GM12878 (cell line): Measurements from ENCODE around the gene ONECUT2. TPM values are rescaled to one million over a fixed set of nuclear protein-coding genes. Genes with fewer than 3 reads are reported as not detected.

Source experiments
- ATAC-seq: fragments of 200-7000 bp; cut with Tn5 transposase; 3 replicates; pipeline ENCODE4 v1.9.1; 2020; ENCODE audit warnings: mild to moderate bottlenecking, moderate library complexity
- BruUV-seq: library from RNA; stranded (reverse); fragments of 400-500 nt; replicated peaks from 2 replicates; lab custom pipeline; 2021; lab: Mats Ljungman, UMichigan
- CTCF ChIA-PET: fragments of 300-600 bp; sonication (Branson Sonifier 250); formaldehyde crosslinking; extraction: SDS; loops from one replicate; lab custom pipeline; 2021; ENCODE audit warnings: inconsistent platforms; lab: Yijun Ruan, JAX
- POLR2A ChIA-PET: fragments of 350-600 bp; formaldehyde crosslinking; extraction: SDS; loops from one replicate; lab custom pipeline; 2021; ENCODE audit warnings: inconsistent platforms; lab: Charles Lee
- RAD21 ChIA-PET: fragments of 300-600 bp; sonication (Branson Sonifier 250); formaldehyde crosslinking; loops from one replicate; lab custom pipeline; 2023; ENCODE audit warnings: antibody characterized with exemption; ENCODE audit not compliant: unreplicated experiment; lab: Charles Lee
- SMC1A ChIA-PET: fragments of 300-600 bp; sonication (Branson Sonifier 250); formaldehyde crosslinking; loops from one replicate; lab custom pipeline; 2023; ENCODE audit not compliant: unreplicated experiment, uncharacterized antibody; lab: Charles Lee
- DNase-seq: peaks from one replicate; pipeline ENCODE4 v3.0.0-alpha.2; 2011; ENCODE audit warnings: low read depth, low spot score
- FAIRE-seq: peaks from 3 replicates; lab custom pipeline; 2011; peaks lifted over from hg19 to GRCh38; lab: Jason Lieb, UNC
- H2AFZ ChIP-seq: 2 replicates; pipeline ENCODE4 v1.6.0; 2011; ENCODE audit warnings: low read depth, low read length, control low read depth; ENCODE audit not compliant: control insufficient read depth
- H3K27ac ChIP-seq: 2 replicates; pipeline ENCODE4 v1.5.1; 2011; ENCODE audit warnings: control low read depth; ENCODE audit not compliant: control insufficient read depth, insufficient read depth
- H3K27me3 ChIP-seq, 2 experiments: replicated peaks in 1 of 2; 2 replicates each; pipeline versions ENCODE4 v1.6.0 to v1.6.1; 2011; ENCODE audit warnings: low read length in 1 of 2; ENCODE audit not compliant: control insufficient read depth in 2 of 2, insufficient read depth in 2 of 2
- H3K36me3 ChIP-seq, 2 experiments: 2 replicates each; pipeline ENCODE4 v1.5.1; 2011; ENCODE audit warnings: low read length in 1 of 2; ENCODE audit not compliant: control insufficient read depth in 2 of 2, insufficient read depth in 2 of 2
- H3K4me1 ChIP-seq: 2 replicates; pipeline ENCODE4 v1.6.1; 2011; ENCODE audit warnings: mild to moderate bottlenecking, low read length, moderate library complexity, mixed read lengths; ENCODE audit not compliant: control insufficient read depth, insufficient read depth
- H3K4me2 ChIP-seq: 2 replicates; pipeline ENCODE4 v1.6.0; 2011; ENCODE audit warnings: control low read depth; ENCODE audit not compliant: control insufficient read depth, insufficient read depth
- H3K4me3 ChIP-seq: fragments of 200-600 bp; sonication (generic); 2 replicates; pipeline ENCODE4 v1.5.1; 2016
- H3K79me2 ChIP-seq: 2 replicates; pipeline ENCODE4 v1.6.0; 2011; ENCODE audit warnings: low read length; ENCODE audit not compliant: control insufficient read depth, insufficient read depth
- H3K9ac ChIP-seq: 2 replicates; pipeline ENCODE4 v1.8.0; 2011; ENCODE audit warnings: low read length, control low read depth, mixed read lengths; ENCODE audit not compliant: control insufficient read depth, insufficient read depth
- H3K9me3 ChIP-seq: replicated peaks from 3 replicates; pipeline ENCODE4 v1.5.1; 2011; ENCODE audit warnings: mild to moderate bottlenecking, low read length; ENCODE audit not compliant: control insufficient read depth, insufficient read depth
- H4K20me1 ChIP-seq: 2 replicates; pipeline ENCODE4 v1.6.0; 2011; ENCODE audit not compliant: control insufficient read depth, insufficient read depth
- ASH2L ChIP-seq: fragments of 300-600, 200-600 bp; sonication (generic); IDR thresholded peaks from 2 replicates; pipeline ENCODE4 v1.6.1; 2017; ENCODE audit warnings: low read depth, mild to moderate bottlenecking, borderline replicate concordance
- ETV6 ChIP-seq, 2 experiments: fragments of 450-650 bp in 1 of 2; IDR thresholded peaks in 1 of 2; conservative IDR thresholded peaks in 1 of 2; 2 replicates each; pipeline ENCODE4 v1.6.1; 2014; ENCODE audit warnings: antibody characterized with exemption in 1 of 2, borderline replicate concordance in 1 of 2, low read depth in 1 of 2, mild to moderate bottlenecking in 1 of 2, moderate library complexity in 1 of 2
- PML ChIP-seq: IDR thresholded peaks from 2 replicates; pipeline ENCODE4 v1.6.1; 2012; ENCODE audit warnings: low read length, inconsistent platforms
- RFX5 ChIP-seq: IDR thresholded peaks from 2 replicates; pipeline ENCODE4 v1.6.1; 2011; ENCODE audit warnings: low read depth, low read length, improper control_type of control experiment
- ZNF687 ChIP-seq: fragments of 450-650 bp; IDR thresholded peaks from 2 replicates; pipeline ENCODE4 v1.6.1; 2017; ENCODE audit warnings: mild to moderate bottlenecking, moderate library complexity
- WGBS: methylation state at CpG from one replicate; pipeline ENCODE4 v1.1.6; 2016; ENCODE audit warnings: low lambda C conversion rate; ENCODE audit not compliant: insufficient replicate concordance, insufficient coverage; ENCODE audit errors: missing lambda C conversion rate; 5-methylcytosine and 5-hydroxymethylcytosine counted together
- in situ Hi-C: fragments of 300-500 bp; cut with MboI; formaldehyde crosslinking; loops from 9 replicates; pipeline ENCODE4 v1.14.3; 2018; ENCODE audit warnings: mixed read lengths
- intact Hi-C: fragments of 100-400 bp; cut with micrococcal nuclease; formaldehyde crosslinking; loops from one replicate; pipeline ENCODE4 v1.14.2; 2022; ENCODE audit not compliant: unreplicated experiment
- polyA plus RNA-seq, 11 experiments: library from polyadenylated mRNA; depleted of rRNA in 4 of 11; unstranded in 6 of 11; stranded (reverse) in 5 of 11; fragments of >200 nt; fragmentation: Nextera tagmentation in 4 of 11; fragmentation: Illumina TruSeq in 1 of 11; extraction: Ambion mirVana in 4 of 11; extraction: Trizol in 1 of 11; gene quantifications; 1 replicate in 1 of 11; 2 replicates in 10 of 11; pipeline versions ENCODE4 v1.2.1 to v1.2.3, GENCODE V29; 2011 to 2016; ENCODE audit warnings: inconsistent platforms in 2 of 11, missing spikeins in 2 of 11, low read depth in 1 of 11
- total RNA-seq, 4 experiments: library from RNA; depleted of rRNA in 3 of 4; stranded (reverse); fragments of >200 nt in 3 of 4; fragmentation: Illumina TruSeq in 1 of 4; extraction: Trizol in 1 of 4; gene quantifications; 2 replicates each; pipeline versions ENCODE4 v1.2.1 to v1.2.3, GENCODE V29; 2013 to 2021
- TF ChIP-seq, protein P1 (sequence below): fragments of 450-650 bp; formaldehyde crosslinking; IDR thresholded peaks from 2 replicates; pipeline ENCODE4 v1.5.0; 2022; ENCODE audit warnings: mild to moderate bottlenecking, missing genetic modification characterization

The ONECUT2 gene
- total and polyA plus RNA-seq, 10 of the 15 experiments (the other 5 are each of a cell fraction or from before 2014, with no cell fraction given) = 0.01 to 0.03 TPM; not detected in 8

DNA sequence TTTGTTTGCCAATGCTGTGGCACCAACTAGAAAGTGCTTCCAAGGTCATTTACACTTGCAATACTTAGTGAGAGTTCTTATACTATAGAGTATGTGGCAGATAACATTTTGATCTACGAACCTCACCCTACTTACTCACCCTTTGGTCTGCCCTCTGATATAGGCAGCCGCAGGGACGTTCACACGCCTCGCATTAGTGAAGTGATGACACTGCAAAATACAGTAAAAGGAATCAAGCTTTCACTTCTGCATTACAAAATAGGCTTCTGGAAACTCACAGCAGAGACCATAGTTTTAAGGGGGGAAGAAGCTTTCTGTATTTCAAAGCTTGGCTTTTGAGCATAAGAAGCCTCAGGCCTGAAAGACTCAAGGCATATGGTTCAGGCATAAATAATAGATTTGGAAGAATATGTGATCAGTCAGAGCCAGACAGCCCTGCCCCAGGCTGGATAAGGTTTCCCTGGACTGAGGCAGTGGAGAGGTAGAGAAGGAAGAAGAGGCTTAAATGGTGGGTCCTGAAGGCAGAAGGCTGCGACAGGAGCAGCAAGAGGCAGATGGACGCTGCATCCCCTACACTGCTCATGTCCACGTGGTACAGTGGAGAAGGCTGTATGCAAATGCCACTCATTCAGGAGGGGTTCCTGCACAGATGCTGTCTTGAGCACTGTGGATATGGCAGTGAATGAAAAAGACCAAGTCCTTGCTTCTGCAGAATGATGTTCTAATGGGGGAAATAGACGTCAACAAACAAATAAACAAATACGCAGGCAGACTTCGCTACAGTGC lies 88.2 kb downstream of the ONECUT2 start:
- intact Hi-C loops = no loop called here
- no peak for DNase-seq
- WGBS = 38% methylated on average over 11 of the region's 11 CpGs
- POLR2A ChIA-PET = no interaction called here
- H2AFZ ChIP-seq = no peak overlapping the region
- no peak overlapping the region for H3K27ac ChIP-seq
- SMC1A ChIA-PET = no interaction called here
- H3K27me3 ChIP-seq = peaks cover 0 to 3% of the 10 kb centered on the region in 2 experiments; a peak in 1 of 4 replicates
- H3K9me3 ChIP-seq = no peaks in the 10 kb centered on the region
- ATAC-seq = no peak
- no peaks in the 10 kb centered on the region for H3K4me1 ChIP-seq
- BruUV-seq = no TSS peak
- FAIRE-seq = no peak
- no peaks in the 10 kb centered on the region for H4K20me1 ChIP-seq
- H3K9ac ChIP-seq = no peak overlapping the region
- in situ Hi-C loops = no loop called here
- TF ChIP-seq, protein P1, sequence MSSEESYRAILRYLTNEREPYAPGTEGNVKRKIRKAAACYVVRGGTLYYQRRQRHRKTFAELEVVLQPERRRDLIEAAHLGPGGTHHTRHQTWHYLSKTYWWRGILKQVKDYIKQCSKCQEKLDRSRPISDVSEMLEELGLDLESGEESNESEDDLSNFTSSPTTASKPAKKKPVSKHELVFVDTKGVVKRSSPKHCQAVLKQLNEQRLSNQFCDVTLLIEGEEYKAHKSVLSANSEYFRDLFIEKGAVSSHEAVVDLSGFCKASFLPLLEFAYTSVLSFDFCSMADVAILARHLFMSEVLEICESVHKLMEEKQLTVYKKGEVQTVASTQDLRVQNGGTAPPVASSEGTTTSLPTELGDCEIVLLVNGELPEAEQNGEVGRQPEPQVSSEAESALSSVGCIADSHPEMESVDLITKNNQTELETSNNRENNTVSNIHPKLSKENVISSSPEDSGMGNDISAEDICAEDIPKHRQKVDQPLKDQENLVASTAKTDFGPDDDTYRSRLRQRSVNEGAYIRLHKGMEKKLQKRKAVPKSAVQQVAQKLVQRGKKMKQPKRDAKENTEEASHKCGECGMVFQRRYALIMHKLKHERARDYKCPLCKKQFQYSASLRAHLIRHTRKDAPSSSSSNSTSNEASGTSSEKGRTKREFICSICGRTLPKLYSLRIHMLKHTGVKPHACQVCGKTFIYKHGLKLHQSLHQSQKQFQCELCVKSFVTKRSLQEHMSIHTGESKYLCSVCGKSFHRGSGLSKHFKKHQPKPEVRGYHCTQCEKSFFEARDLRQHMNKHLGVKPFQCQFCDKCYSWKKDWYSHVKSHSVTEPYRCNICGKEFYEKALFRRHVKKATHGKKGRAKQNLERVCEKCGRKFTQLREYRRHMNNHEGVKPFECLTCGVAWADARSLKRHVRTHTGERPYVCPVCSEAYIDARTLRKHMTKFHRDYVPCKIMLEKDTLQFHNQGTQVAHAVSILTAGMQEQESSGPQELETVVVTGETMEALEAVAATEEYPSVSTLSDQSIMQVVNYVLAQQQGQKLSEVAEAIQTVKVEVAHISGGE = no peak
- TF ChIP-seq RFX5 (no peak), PML (no peak), ETV6 (conservative IDR thresholded peaks at IDR 0.05 in 1 of 2, IDR thresholded peaks at IDR 0.05 in 1 of 2; ENCODE audit: borderline replicate concordance in 1 of 2, low read depth in 1 of 2) (no peak), ZNF687 (no peak), ASH2L (no peak)
- H3K4me3 ChIP-seq = no peak overlapping the region
- H3K36me3 ChIP-seq = no peaks in the 10 kb centered on the region
- CTCF ChIA-PET = no interaction called here
- RAD21 ChIA-PET = no interaction called here
- H3K79me2 ChIP-seq = no peaks in the 10 kb centered on the region
- H3K4me2 ChIP-seq = peak overlapping the region; percentile 18; the same call in 1 of the 2 replicates
